ENCODE data around the gene RFX8.
"Not testable (repeated sequence)": the region's sequence is repeated elsewhere in the genome, so short reads cannot be mapped to it uniquely, and the experiment has no call there.

Gene RFX8

DNA sequence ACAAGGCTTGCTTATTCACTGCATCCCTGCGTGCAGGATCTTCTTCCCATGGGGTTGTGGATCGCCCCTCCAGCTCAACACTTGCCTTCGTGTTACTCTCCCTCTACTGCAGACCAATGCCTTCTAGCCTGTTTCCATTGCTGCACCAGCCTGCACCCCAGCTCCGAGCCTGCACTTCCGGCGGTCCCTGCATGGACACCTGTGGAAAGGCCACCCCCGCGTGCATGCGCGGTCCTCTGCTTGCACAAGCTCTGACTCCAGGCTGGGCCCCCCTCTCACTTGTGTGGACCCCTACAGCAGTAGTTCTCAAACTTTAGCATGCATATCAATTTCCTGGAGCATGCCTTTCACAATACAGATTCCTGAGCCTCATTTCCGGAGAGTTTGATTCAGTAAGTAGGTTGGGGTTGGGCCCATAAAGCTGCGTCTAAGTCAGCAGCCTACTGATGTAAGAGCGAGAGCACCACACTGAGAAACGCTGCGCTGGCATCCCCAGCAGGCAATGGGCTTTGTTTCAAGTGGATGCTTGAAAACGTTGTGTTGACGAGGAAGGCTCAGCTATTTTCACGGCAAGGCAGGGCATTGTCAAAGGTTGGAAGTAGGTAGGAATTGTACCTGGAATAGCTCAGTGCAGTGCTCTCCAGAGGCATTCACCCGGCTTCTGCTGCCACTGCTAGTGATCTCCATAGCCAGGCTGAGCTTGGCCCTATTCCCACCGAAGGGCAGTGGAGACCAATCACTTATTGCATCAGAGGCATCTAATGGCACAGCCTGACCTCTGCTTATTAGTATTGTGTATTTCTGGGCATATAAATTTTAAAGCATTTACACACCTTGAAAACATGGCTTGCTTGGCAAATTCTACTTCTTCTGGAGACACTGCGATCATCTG lies 120.2 kb downstream of the RFX8 start:
- TF ChIP-seq, protein P1, sequence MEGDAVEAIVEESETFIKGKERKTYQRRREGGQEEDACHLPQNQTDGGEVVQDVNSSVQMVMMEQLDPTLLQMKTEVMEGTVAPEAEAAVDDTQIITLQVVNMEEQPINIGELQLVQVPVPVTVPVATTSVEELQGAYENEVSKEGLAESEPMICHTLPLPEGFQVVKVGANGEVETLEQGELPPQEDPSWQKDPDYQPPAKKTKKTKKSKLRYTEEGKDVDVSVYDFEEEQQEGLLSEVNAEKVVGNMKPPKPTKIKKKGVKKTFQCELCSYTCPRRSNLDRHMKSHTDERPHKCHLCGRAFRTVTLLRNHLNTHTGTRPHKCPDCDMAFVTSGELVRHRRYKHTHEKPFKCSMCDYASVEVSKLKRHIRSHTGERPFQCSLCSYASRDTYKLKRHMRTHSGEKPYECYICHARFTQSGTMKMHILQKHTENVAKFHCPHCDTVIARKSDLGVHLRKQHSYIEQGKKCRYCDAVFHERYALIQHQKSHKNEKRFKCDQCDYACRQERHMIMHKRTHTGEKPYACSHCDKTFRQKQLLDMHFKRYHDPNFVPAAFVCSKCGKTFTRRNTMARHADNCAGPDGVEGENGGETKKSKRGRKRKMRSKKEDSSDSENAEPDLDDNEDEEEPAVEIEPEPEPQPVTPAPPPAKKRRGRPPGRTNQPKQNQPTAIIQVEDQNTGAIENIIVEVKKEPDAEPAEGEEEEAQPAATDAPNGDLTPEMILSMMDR (IDR thresholded peaks at IDR 0.05; ENCODE audit: low read depth, low read length) = no peak
- TF ChIP-seq EZH2phosphoT487 (IDR thresholded peaks at IDR 0.05; ENCODE audit: low read depth) = no peak
- H3K27me3 ChIP-seq (ENCODE audit: low read depth, low read length) = no peaks in the 10 kb centered on the region
- no peaks in the 10 kb centered on the region for H3K9me3 ChIP-seq (ENCODE audit: insufficient read depth, low read length)
- no peak overlapping the region for H3K4me2 ChIP-seq (ENCODE audit: low read length)
- no peaks in the 10 kb centered on the region for H3K79me2 ChIP-seq (ENCODE audit: low read length)
- H3K4me1 ChIP-seq (ENCODE audit: low read length) = no peaks in the 10 kb centered on the region
- H3K4me3 ChIP-seq (ENCODE audit: low read length) = no peak overlapping the region
- H3K27ac ChIP-seq (ENCODE audit: low read length) = no peak overlapping the region
- H4K20me1 ChIP-seq (ENCODE audit: insufficient read depth, low read length) = no peaks in the 10 kb centered on the region
- H2AFZ ChIP-seq (ENCODE audit: low read depth, low read length) = no peak overlapping the region
- H3K36me3 ChIP-seq (replicated peaks; ENCODE audit: low read depth, low read length) = no peaks in the 10 kb centered on the region
- no peak overlapping the region for H3K9ac ChIP-seq (ENCODE audit: low read length)

GRCh38 chr2:101352631-101353030 lies 122.3 kb downstream of the RFX8 start:
- not testable (repeated sequence) for H3K36me3 ChIP-seq (replicated peaks; ENCODE audit: low read depth, low read length); H3K4me1 ChIP-seq (ENCODE audit: low read length); H4K20me1 ChIP-seq (ENCODE audit: insufficient read depth, low read length); H2AFZ ChIP-seq (ENCODE audit: low read depth, low read length); H3K9me3 ChIP-seq (ENCODE audit: insufficient read depth, low read length); H3K27me3 ChIP-seq (ENCODE audit: low read depth, low read length); H3K4me2 ChIP-seq (ENCODE audit: low read length); H3K9ac ChIP-seq (ENCODE audit: low read length); H3K27ac ChIP-seq (ENCODE audit: low read length); H3K4me3 ChIP-seq (ENCODE audit: low read length); H3K79me2 ChIP-seq (ENCODE audit: low read length)

GRCh38 chr2:101351207-101351606 lies 123.7 kb downstream of the RFX8 start:
- no peak overlapping the region for H3K9ac ChIP-seq (ENCODE audit: low read length)
- no peak overlapping the region for H3K4me2 ChIP-seq (ENCODE audit: low read length)

GRCh38 chr2:101349893-101350662 lies 124.8 kb downstream of the RFX8 start:
- no peaks in the 10 kb centered on the region for H3K79me2 ChIP-seq (ENCODE audit: low read length)
- no peaks in the 10 kb centered on the region for H4K20me1 ChIP-seq (ENCODE audit: insufficient read depth, low read length)
- no peaks in the 10 kb centered on the region for H3K9me3 ChIP-seq (ENCODE audit: insufficient read depth, low read length)
- no peak overlapping the region for H3K4me3 ChIP-seq (ENCODE audit: low read length)
- TF ChIP-seq, protein P1 (IDR thresholded peaks at IDR 0.05; ENCODE audit: low read depth, low read length) = peak; percentile 27; the same call in 1 of the 2 replicates
- TF ChIP-seq EZH2phosphoT487 (IDR thresholded peaks at IDR 0.05; ENCODE audit: low read depth) = no peak
- H2AFZ ChIP-seq (ENCODE audit: low read depth, low read length) = no peak overlapping the region
- H3K27me3 ChIP-seq (ENCODE audit: low read depth, low read length) = no peaks in the 10 kb centered on the region
- H3K4me2 ChIP-seq (ENCODE audit: low read length) = no peak overlapping the region
- no peaks in the 10 kb centered on the region for H3K36me3 ChIP-seq (replicated peaks; ENCODE audit: low read depth, low read length)
- H3K4me1 ChIP-seq (ENCODE audit: low read length) = peaks cover 4% of the 10 kb centered on the region
- H3K27ac ChIP-seq (ENCODE audit: low read length) = no peak overlapping the region
- H3K9ac ChIP-seq (ENCODE audit: low read length) = no peak overlapping the region

More at GRCh38 chr2:101351207-101351606, 123.7 kb downstream of the RFX8 start:
- Histone ChIP-seq H4K20me1 (ENCODE audit: insufficient read depth, low read length) (no peaks in the 10 kb centered on the region), H3K36me3 (replicated peaks; ENCODE audit: low read depth, low read length) (no peaks in the 10 kb centered on the region), H3K79me2 (ENCODE audit: low read length) (no peaks in the 10 kb centered on the region), H2AFZ (ENCODE audit: low read depth, low read length) (no peak overlapping the region), H3K27ac (ENCODE audit: low read length) (no peak overlapping the region), H3K4me3 (ENCODE audit: low read length) (no peak overlapping the region), H3K27me3 (ENCODE audit: low read depth, low read length) (no peaks in the 10 kb centered on the region), H3K9me3 (ENCODE audit: insufficient read depth, low read length) (no peaks in the 10 kb centered on the region), H3K4me1 (ENCODE audit: low read length) (peaks cover 4% of the 10 kb centered on the region)
- no peak for TF ChIP-seq EZH2phosphoT487 (IDR thresholded peaks at IDR 0.05; ENCODE audit: low read depth)
- TF ChIP-seq, protein P1 (IDR thresholded peaks at IDR 0.05; ENCODE audit: low read depth, low read length) = no peak
